Fibroblast of lung (primary cell): ENCODE results near the gene OSBPL6. TPM values are rescaled to one million over a fixed set of nuclear protein-coding genes. Genes with fewer than 3 reads are reported as not detected.

Experiments
- DNase-seq, 2 donors: peaks; one replicate each; pipeline versions ENCODE4 v3.0.0 to v3.0.0-alpha.2; 2010; ENCODE audit warnings: low read depth in 2 of 2
- H2AFZ ChIP-seq: 2 replicates; pipeline ENCODE4 v1.5.1; 2012; ENCODE audit warnings: low read length, control low read depth, inconsistent platforms
- H3K27ac ChIP-seq: 2 replicates; pipeline ENCODE4 v1.5.1; 2011; ENCODE audit warnings: low read length, control low read depth; ENCODE audit not compliant: insufficient read depth
- H3K27me3 ChIP-seq: 2 replicates; pipeline ENCODE4 v1.5.1; 2011; ENCODE audit warnings: mild to moderate bottlenecking, low read length; ENCODE audit not compliant: control insufficient read depth, insufficient read depth
- H3K36me3 ChIP-seq: 2 replicates; pipeline ENCODE4 v1.5.1; 2011; ENCODE audit warnings: low read length; ENCODE audit not compliant: control insufficient read depth, insufficient read depth
- H3K4me1 ChIP-seq: 2 replicates; pipeline ENCODE4 v1.5.1; 2011; ENCODE audit warnings: low read length; ENCODE audit not compliant: control insufficient read depth, insufficient read depth; ENCODE audit errors: extremely low read depth
- H3K4me2 ChIP-seq: 2 replicates; pipeline ENCODE4 v1.5.1; 2011; ENCODE audit warnings: low read length, control low read depth; ENCODE audit not compliant: insufficient read depth; ENCODE audit errors: extremely low read depth
- H3K4me3 ChIP-seq, 4 experiments: fragments of 200-600 bp in 1 of 4; sonication (generic) in 1 of 4; replicated peaks in 1 of 4; 2 replicates each; pipeline ENCODE4 v1.5.1; 2011 to 2016; ENCODE audit warnings: low read length in 4 of 4, low read depth in 3 of 4, mild to moderate bottlenecking in 3 of 4, control low read depth in 2 of 4, inconsistent platforms in 1 of 4, mixed read lengths in 1 of 4; ENCODE audit not compliant: insufficient read depth in 1 of 4; ENCODE audit errors: control extremely low read depth in 1 of 4
- H3K79me2 ChIP-seq: 2 replicates; pipeline ENCODE4 v1.5.1; 2012; ENCODE audit warnings: mild to moderate bottlenecking, low read length, inconsistent platforms; ENCODE audit not compliant: control insufficient read depth, insufficient read depth
- H3K9ac ChIP-seq: 2 replicates; pipeline ENCODE4 v1.5.1; 2011; ENCODE audit warnings: mild to moderate bottlenecking, low read length, control low read depth; ENCODE audit not compliant: insufficient read depth
- H3K9me3 ChIP-seq: 2 replicates; pipeline ENCODE4 v1.5.1; 2012; ENCODE audit warnings: low read depth, low read length; ENCODE audit not compliant: control insufficient read depth, insufficient read depth
- H4K20me1 ChIP-seq: 2 replicates; pipeline ENCODE4 v1.5.1; 2011; ENCODE audit warnings: low read length; ENCODE audit not compliant: control insufficient read depth, insufficient read depth; ENCODE audit errors: extremely low read depth
- EZH2 ChIP-seq: IDR thresholded peaks from 2 replicates; pipeline ENCODE4 v1.5.1; 2012; ENCODE audit warnings: low read length, control low read depth, mild to moderate bottlenecking; ENCODE audit errors: missing control alignments
- polyA plus RNA-seq, 2 donors: library from polyadenylated mRNA; depleted of rRNA in 1 of 2; stranded (reverse) in 1 of 2; unstranded in 1 of 2; fragments of >200 nt; gene quantifications; 2 replicates each; pipeline ENCODE4 v1.2.1, GENCODE V29; 2011 to 2012; ENCODE audit warnings: missing spikeins in 1 of 2
- total RNA-seq: library from RNA; depleted of rRNA; stranded (reverse); fragments of >200 nt; gene quantifications from 2 replicates; pipeline ENCODE4 v1.2.1, GENCODE V29; 2014
- TF ChIP-seq, protein P1 (sequence below), 2 donors: IDR thresholded peaks in 1 of 2; conservative IDR thresholded peaks in 1 of 2; 1 replicate in 1 of 2; 2 replicates in 1 of 2; pipeline ENCODE4 v1.5.1; 2011 to 2012; ENCODE audit warnings: low read length in 2 of 2, control low read depth in 1 of 2, inconsistent platforms in 1 of 2, low read depth in 1 of 2, mild to moderate bottlenecking in 1 of 2

OSBPL6 gene
- total and polyA plus RNA-seq, 2 donors (not counting 1 experiment from before 2014, with no cell fraction given): 1.0 to 5.3 TPM

DNA sequence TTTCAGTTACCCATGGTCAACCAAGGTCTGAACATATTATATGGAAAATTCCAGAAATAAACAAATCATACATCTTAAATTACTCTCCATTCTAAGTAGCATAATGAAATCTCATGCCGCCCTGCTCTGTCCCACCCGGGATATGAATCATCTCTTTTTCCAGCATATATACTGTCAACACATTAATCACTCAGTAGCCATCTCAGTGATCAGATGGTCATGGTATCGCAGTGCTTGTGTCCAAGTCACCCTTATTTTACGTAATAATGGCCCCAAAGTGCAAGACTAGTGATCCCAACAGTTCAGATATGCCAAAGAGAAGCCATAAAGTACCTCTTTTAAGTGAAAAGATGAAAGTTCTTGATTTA lies 43.8 kb downstream of the OSBPL6 start:
- H2AFZ ChIP-seq: no peak overlapping the region
- no peak overlapping the region for H3K4me3 ChIP-seq
- no peaks in the 10 kb centered on the region for H3K27me3 ChIP-seq
- DNase-seq: peak; percentile 37 to 69
- no peaks in the 10 kb centered on the region for H3K36me3 ChIP-seq
- H3K9me3 ChIP-seq: no peaks in the 10 kb centered on the region
- H3K27ac ChIP-seq: no peak overlapping the region
- TF ChIP-seq EZH2: no peak
- TF ChIP-seq, protein P1, sequence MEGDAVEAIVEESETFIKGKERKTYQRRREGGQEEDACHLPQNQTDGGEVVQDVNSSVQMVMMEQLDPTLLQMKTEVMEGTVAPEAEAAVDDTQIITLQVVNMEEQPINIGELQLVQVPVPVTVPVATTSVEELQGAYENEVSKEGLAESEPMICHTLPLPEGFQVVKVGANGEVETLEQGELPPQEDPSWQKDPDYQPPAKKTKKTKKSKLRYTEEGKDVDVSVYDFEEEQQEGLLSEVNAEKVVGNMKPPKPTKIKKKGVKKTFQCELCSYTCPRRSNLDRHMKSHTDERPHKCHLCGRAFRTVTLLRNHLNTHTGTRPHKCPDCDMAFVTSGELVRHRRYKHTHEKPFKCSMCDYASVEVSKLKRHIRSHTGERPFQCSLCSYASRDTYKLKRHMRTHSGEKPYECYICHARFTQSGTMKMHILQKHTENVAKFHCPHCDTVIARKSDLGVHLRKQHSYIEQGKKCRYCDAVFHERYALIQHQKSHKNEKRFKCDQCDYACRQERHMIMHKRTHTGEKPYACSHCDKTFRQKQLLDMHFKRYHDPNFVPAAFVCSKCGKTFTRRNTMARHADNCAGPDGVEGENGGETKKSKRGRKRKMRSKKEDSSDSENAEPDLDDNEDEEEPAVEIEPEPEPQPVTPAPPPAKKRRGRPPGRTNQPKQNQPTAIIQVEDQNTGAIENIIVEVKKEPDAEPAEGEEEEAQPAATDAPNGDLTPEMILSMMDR (conservative IDR thresholded peaks at IDR 0.05 in 1 of 2, IDR thresholded peaks at IDR 0.05 in 1 of 2; ENCODE audit: low read depth in 1 of 2, low read length in 2 of 2): no peak
- no peaks in the 10 kb centered on the region for H4K20me1 ChIP-seq
- H3K4me1 ChIP-seq: no peaks in the 10 kb centered on the region
- H3K4me2 ChIP-seq: no peak overlapping the region
- H3K79me2 ChIP-seq: no peaks in the 10 kb centered on the region
- no peak overlapping the region for H3K9ac ChIP-seq

DNA sequence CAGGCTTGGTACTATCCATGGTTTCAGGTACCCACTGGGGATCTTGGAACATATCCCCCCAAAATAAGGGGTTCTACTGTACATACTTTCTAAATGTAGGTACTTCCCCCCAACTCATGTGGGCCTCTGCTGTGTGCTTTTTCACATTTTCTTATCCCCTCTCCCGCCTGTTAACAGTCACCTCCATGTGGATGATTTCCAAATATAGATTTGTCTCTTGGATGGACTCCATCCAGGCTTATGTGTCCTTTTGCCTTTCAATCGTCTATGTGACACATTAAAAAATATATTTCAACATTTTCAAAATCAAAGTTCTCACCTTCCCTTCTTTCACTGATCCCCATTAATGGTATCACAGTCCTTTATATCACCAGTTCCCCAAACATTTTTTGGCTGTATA lies 44.4 kb downstream of the OSBPL6 start:
- Histone ChIP-seq H3K36me3 (no peaks in the 10 kb centered on the region), H4K20me1 (no peaks in the 10 kb centered on the region), H3K27ac (no peak overlapping the region), H3K27me3 (no peaks in the 10 kb centered on the region), H3K4me1 (no peaks in the 10 kb centered on the region), H3K4me3 (no peak overlapping the region), H3K9ac (no peak overlapping the region), H3K9me3 (no peaks in the 10 kb centered on the region), H3K79me2 (no peaks in the 10 kb centered on the region), H3K4me2 (no peak overlapping the region), H2AFZ (no peak overlapping the region)
- DNase-seq: no peak
- no peak for TF ChIP-seq EZH2
- TF ChIP-seq, protein P1 (conservative IDR thresholded peaks at IDR 0.05 in 1 of 2, IDR thresholded peaks at IDR 0.05 in 1 of 2; ENCODE audit: low read depth in 1 of 2, low read length in 2 of 2): no peak

- no peak overlapping the region for H3K9ac ChIP-seq
- no peaks in the 10 kb centered on the region for H3K9me3 ChIP-seq
- no peak overlapping the region for H3K4me3 ChIP-seq
- no peak for TF ChIP-seq EZH2
- TF ChIP-seq, protein P1 (conservative IDR thresholded peaks at IDR 0.05 in 1 of 2, IDR thresholded peaks at IDR 0.05 in 1 of 2; ENCODE audit: low read depth in 1 of 2, low read length in 2 of 2): no peak
- no peak overlapping the region for H3K4me2 ChIP-seq
- no peaks in the 10 kb centered on the region for H3K36me3 ChIP-seq
- H3K27me3 ChIP-seq: no peaks in the 10 kb centered on the region
- H4K20me1 ChIP-seq: no peaks in the 10 kb centered on the region
- no peak overlapping the region for H3K27ac ChIP-seq
- DNase-seq: peak; percentile 95 to 98
- H2AFZ ChIP-seq: no peak overlapping the region
- H3K4me1 ChIP-seq: no peaks in the 10 kb centered on the region
- H3K79me2 ChIP-seq: no peaks in the 10 kb centered on the region
Observed at GRCh38 chr2:178241844-178242551, 47.7 kb downstream of the OSBPL6 start.
